SJSA1 (cell line): ENCODE data around the gene CTNNA1. TPM values are rescaled to one million over a fixed set of nuclear protein-coding genes. Genes with fewer than 3 reads are reported as not detected.
"Not testable (repeated sequence)": the region's sequence is repeated elsewhere in the genome, so short reads cannot be mapped to it uniquely, and the experiment has no call there.

Experiments used
- DNase-seq, 2 experiments: peaks; one replicate each; pipeline ENCODE4 v3.0.0-alpha.2; 2015 to 2020; ENCODE audit warnings: low spot score in 2 of 2, low read depth in 1 of 2
- H3K27ac ChIP-seq: fragments of 250-450 bp; sonication (Bioruptor Pico); 2 replicates; pipeline ENCODE4 v1.5.1; 2020; ENCODE audit warnings: mild to moderate bottlenecking, moderate library complexity
- H3K27me3 ChIP-seq: fragments of 250-450 bp; sonication (Bioruptor Pico); replicated peaks from 2 replicates; pipeline ENCODE4 v1.5.1; 2020; ENCODE audit warnings: mild to moderate bottlenecking, moderate library complexity
- H3K36me3 ChIP-seq: fragments of 250-450 bp; sonication (Bioruptor Pico); 2 replicates; pipeline ENCODE4 v1.5.1; 2020; ENCODE audit warnings: mild to moderate bottlenecking
- H3K4me1 ChIP-seq: fragments of 250-450 bp; sonication (Bioruptor Pico); replicated peaks from 2 replicates; pipeline ENCODE4 v1.6.1; 2021; ENCODE audit warnings: mild to moderate bottlenecking
- H3K4me3 ChIP-seq: fragments of 250-450 bp; sonication (Bioruptor Pico); 2 replicates; pipeline ENCODE4 v1.5.1; 2020; ENCODE audit warnings: mild to moderate bottlenecking
- H3K9me3 ChIP-seq: fragments of 250-450 bp; sonication (Bioruptor Pico); replicated peaks from 2 replicates; pipeline ENCODE4 v1.5.1; 2020; ENCODE audit warnings: mild to moderate bottlenecking
- total RNA-seq: library from RNA; depleted of rRNA; stranded (reverse); fragments of >200 nt; shearing (Covaris generic); gene quantifications from 2 replicates; pipeline ENCODE4 v1.2.3, GENCODE V29; 2014

Gene CTNNA1
- total RNA-seq, 1 experiment from 2014 or later: 606 TPM

DNA sequence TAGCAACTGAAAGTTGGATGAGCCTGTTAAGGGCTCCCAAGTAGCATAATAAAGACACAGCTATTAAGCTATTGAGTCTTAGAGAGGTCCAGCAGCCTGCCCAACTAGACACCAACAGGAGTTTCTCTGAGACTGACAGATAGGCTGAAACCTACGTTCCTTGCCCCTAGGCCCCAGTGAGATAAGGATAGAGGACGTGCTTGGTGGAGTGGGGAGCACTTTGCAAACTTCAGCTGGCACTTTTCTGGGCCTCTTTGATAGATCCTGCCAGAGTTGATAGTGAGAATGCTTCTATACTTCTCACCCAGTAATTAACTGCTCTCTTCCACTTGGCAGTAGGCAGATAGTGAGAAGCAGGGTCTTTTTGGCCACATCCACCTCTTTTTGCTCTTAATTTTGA is 20.8 kb upstream of the CTNNA1 start:
- DNase-seq: no peak
- no peaks in the 10 kb centered on the region for H3K36me3 ChIP-seq
- H3K4me3 ChIP-seq: no peak overlapping the region
- no peaks in the 10 kb centered on the region for H3K4me1 ChIP-seq
- no peak overlapping the region for H3K27ac ChIP-seq
- no peaks in the 10 kb centered on the region for H3K9me3 ChIP-seq
- H3K27me3 ChIP-seq: no peaks in the 10 kb centered on the region

GRCh38 chr5:138732933-138733332 is 20.3 kb upstream of the CTNNA1 start:
- H3K4me1 ChIP-seq: no peaks in the 10 kb centered on the region
- H3K27ac ChIP-seq: no peak overlapping the region
- H3K9me3 ChIP-seq: no peaks in the 10 kb centered on the region
- no peak overlapping the region for H3K4me3 ChIP-seq
- DNase-seq: no peak
- no peaks in the 10 kb centered on the region for H3K27me3 ChIP-seq
- no peaks in the 10 kb centered on the region for H3K36me3 ChIP-seq

DNA sequence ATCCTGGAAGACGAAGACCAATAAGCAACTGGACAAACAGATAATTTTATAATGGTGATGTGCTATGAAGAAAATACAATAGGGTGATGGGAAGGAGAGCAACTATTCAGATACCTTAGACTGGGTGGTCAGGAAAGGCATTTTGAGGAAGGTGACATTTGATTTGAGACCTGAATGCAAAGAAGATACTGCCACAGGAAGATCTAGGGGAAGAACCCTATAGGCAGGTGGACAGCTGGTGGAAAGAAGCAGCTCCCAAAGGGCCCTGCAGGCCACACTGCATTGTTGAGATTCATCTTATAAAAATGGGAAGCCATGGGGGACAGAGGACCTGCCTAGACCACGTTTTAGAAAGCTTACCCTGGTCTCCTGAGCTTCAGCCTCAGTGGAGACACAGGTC is 19.7 kb upstream of the CTNNA1 start:
- no peaks in the 10 kb centered on the region for H3K4me1 ChIP-seq
- no peak overlapping the region for H3K27ac ChIP-seq
- H3K27me3 ChIP-seq: no peaks in the 10 kb centered on the region
- no peak for DNase-seq
- H3K36me3 ChIP-seq: no peaks in the 10 kb centered on the region
- no peak overlapping the region for H3K4me3 ChIP-seq
- no peaks in the 10 kb centered on the region for H3K9me3 ChIP-seq

- Histone ChIP-seq H3K4me3 (no peak overlapping the region), H3K27me3 (no peaks in the 10 kb centered on the region), H3K9me3 (no peaks in the 10 kb centered on the region), H3K27ac (no peak overlapping the region), H3K4me1 (no peaks in the 10 kb centered on the region), H3K36me3 (no peaks in the 10 kb centered on the region)
- DNase-seq: no peak
These were observed 16.9 kb upstream of the CTNNA1 start for GRCh38 chr5:138736293-138736692.

DNA sequence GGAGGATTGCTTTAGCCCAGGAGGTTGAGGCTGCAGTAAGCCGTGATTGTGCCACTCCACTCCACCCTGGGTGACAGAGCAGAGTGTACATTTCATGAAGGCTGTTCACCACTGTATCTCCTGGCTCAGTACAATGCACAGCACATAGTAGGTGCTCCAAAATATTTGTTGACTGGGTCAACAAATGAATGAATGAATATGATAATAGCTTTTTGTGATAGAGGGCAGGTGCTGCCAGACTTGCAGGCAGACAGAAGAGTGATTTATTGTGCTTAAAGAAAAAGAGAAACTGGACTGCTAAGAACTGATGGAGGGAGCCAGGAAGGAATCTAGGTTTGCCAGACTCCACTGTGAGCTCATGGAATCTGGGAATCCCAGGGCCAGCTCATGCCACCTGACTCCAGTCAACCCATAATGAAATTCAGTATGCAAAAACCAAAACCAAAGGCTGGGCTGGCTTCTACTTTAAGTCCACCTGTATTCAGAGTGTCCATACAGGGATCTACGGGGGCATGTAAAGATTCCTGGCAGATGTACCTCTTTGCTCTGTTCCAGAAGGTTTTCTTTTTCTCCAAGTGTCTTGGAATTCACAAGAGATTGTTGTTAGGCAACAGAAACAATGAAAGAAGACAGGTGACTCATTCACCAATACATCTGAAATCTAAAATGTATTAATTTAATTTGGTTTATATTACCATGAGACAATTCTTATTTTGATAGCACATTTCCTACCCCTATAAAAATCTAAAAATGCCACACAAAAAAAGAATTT is 15.5 kb upstream of the CTNNA1 start:
- Histone ChIP-seq H3K9me3 (no peaks in the 10 kb centered on the region), H3K27ac (no peak overlapping the region), H3K4me1 (peaks cover 9% of the 10 kb centered on the region), H3K36me3 (no peaks in the 10 kb centered on the region), H3K27me3 (no peaks in the 10 kb centered on the region), H3K4me3 (no peak overlapping the region)
- DNase-seq: no peak

DNA sequence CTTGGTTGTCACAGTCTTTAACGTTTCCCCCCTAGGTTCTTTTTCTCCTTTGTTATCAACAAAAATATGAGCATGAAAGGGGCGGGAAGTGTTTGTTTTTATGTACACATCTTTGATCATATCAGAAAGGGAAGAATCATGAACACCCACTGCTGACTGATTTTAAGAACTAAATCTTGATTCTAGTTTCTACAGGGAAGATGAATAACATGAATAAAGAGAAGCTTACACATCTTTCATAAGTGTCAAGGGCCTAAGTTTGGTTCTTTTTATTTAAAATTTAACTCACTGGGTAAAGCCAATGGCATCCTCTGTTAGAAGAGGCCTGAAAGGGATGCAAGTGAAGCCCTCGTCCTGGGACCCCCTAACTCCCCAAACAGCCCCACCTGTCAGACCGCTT is 14.8 kb upstream of the CTNNA1 start:
- peaks cover 13% of the 10 kb centered on the region for H3K4me1 ChIP-seq
- H3K27ac ChIP-seq: no peak overlapping the region
- H3K9me3 ChIP-seq: no peaks in the 10 kb centered on the region
- no peak for DNase-seq
- no peaks in the 10 kb centered on the region for H3K27me3 ChIP-seq
- H3K4me3 ChIP-seq: no peak overlapping the region
- no peaks in the 10 kb centered on the region for H3K36me3 ChIP-seq

DNA sequence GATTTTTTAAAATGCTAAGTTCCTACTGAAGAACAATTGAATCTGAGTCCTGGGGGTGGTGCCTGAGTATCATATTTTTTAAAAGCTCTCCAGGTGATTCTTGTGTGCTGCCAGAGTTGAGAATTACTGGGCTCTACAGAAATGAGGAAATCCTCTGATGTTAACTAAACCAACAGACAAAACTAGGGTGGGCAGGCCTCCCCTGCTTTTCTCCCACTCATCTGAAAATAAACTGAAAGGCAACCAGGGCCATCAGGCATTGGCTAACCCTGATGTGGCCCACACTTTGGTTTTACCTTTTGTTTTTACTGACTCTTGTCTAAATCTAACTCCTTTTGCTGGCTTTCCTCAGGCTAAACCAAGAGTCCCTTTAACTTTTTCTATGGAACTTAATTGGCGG is 13.3 kb upstream of the CTNNA1 start:
- peaks cover 14% of the 10 kb centered on the region for H3K4me1 ChIP-seq
- no peak overlapping the region for H3K4me3 ChIP-seq
- no peaks in the 10 kb centered on the region for H3K9me3 ChIP-seq
- no peaks in the 10 kb centered on the region for H3K27me3 ChIP-seq
- H3K36me3 ChIP-seq: no peaks in the 10 kb centered on the region
- no peak overlapping the region for H3K27ac ChIP-seq
- DNase-seq: no peak

DNA sequence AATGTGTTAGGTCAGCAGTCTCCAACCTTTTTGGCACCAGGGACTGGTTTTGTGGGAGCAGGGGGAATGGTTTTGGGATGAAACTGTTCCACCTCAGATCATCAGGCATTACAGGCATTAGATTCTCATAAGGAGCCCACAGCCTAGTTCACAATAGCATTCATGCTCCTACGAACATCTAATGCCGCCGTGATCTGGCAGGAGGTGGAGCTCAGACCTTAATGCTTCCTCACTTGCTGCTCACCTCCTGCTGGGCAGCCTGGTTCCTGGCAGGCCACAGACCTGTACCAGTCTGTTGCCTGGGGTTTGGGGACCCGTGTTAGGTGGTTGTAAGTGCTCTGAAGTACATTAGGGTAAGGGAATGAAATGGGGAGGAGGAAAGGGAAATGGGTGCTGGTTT is 9.7 kb upstream of the CTNNA1 start:
- Histone ChIP-seq H3K4me3 (no peak overlapping the region), H3K27me3 (no peaks in the 10 kb centered on the region), H3K27ac (no peak overlapping the region), H3K36me3 (no peaks in the 10 kb centered on the region), H3K9me3 (no peaks in the 10 kb centered on the region), H3K4me1 (peaks cover 14% of the 10 kb centered on the region)
- DNase-seq: no peak

- Histone ChIP-seq H3K9me3 (no peaks in the 10 kb centered on the region), H3K27me3 (no peaks in the 10 kb centered on the region), H3K36me3 (no peaks in the 10 kb centered on the region), H3K4me3 (no peak overlapping the region), H3K27ac (no peak overlapping the region), H3K4me1 (peaks cover 14% of the 10 kb centered on the region)
- DNase-seq: no peak
These were observed 8.0 kb upstream of the CTNNA1 start for GRCh38 chr5:138745268-138745667.

- H3K27me3 ChIP-seq: no peaks in the 10 kb centered on the region
- peaks cover 4% of the 10 kb centered on the region for H3K36me3 ChIP-seq
- peaks cover 6% of the 10 kb centered on the region for H3K4me1 ChIP-seq
- H3K9me3 ChIP-seq: no peaks in the 10 kb centered on the region
- DNase-seq: no peak
- no peak overlapping the region for H3K27ac ChIP-seq
- no peak overlapping the region for H3K4me3 ChIP-seq
These were observed 4.6 kb upstream of the CTNNA1 start for GRCh38 chr5:138748630-138749081.

GRCh38 chr5:138751344-138751743 is 1.9 kb upstream of the CTNNA1 start:
- H3K4me1 ChIP-seq: peaks cover 17% of the 10 kb centered on the region
- H3K9me3 ChIP-seq, H3K4me3 ChIP-seq, H3K27ac ChIP-seq, H3K27me3 ChIP-seq, DNase-seq: not testable (repeated sequence)
- peaks cover 22% of the 10 kb centered on the region for H3K36me3 ChIP-seq

GRCh38 chr5:138752341-138752950 is 779 bp upstream of the CTNNA1 start:
- peak overlapping the region; percentile 97 for H3K4me3 ChIP-seq
- no peaks in the 10 kb centered on the region for H3K9me3 ChIP-seq
- peaks cover 33% of the 10 kb centered on the region for H3K36me3 ChIP-seq
- H3K27me3 ChIP-seq: no peaks in the 10 kb centered on the region
- H3K4me1 ChIP-seq: peaks cover 17% of the 10 kb centered on the region
- H3K27ac ChIP-seq: peak overlapping the region; percentile 98
- DNase-seq: peak in 1 of 2 experiments; percentile 27

DNA sequence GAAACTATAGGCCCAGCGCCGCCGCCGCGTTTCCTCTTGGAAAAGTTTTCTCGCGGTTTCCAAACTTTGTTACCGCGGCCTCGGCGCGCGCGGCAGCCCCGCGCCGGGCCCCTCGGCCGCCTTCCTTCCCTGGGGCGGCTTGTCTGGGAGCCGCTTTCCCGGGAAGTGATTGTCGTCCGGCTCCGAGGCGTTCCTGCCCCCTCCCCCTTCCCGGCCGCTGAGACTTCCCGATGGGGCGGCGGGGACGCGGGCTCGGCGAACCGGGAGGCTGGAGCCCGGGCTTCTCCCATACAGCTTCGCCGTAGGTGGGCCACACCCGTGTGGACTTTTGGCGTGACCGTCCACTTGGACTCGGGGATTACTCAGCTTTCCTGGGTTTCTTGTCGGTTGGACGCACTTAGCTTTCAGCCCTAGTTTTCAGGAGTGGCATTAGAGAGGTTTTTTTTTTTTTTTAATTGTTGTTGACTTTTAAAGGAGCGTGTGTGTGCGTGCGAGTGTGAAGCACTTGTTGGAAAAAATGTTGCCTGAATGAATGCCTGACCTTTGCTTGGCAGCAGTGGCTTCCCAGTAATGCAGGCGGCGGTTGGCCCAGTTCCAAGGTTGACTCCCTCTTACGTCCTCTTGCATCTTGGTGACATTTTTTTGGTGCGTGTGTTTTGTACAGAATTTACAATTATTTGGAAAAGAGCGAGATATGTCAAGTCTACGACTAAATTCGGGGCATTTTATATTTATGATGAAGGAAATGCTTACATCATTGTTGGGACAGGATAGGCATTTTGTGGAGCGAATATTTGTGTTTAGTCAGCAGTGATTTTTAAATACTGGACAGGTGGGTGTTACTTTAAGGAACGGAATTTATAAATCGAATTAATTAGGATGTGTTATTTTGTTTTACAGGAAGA is 821 bp downstream of the CTNNA1 start:
- H3K4me3 ChIP-seq: peak overlapping the region; percentile 97
- H3K4me1 ChIP-seq: peaks cover 17% of the 10 kb centered on the region
- no peaks in the 10 kb centered on the region for H3K27me3 ChIP-seq
- H3K36me3 ChIP-seq: peaks cover 46% of the 10 kb centered on the region
- peak overlapping the region; percentile 98 for H3K27ac ChIP-seq
- DNase-seq: peak; percentile 96 to 98
- H3K9me3 ChIP-seq: no peaks in the 10 kb centered on the region

DNA sequence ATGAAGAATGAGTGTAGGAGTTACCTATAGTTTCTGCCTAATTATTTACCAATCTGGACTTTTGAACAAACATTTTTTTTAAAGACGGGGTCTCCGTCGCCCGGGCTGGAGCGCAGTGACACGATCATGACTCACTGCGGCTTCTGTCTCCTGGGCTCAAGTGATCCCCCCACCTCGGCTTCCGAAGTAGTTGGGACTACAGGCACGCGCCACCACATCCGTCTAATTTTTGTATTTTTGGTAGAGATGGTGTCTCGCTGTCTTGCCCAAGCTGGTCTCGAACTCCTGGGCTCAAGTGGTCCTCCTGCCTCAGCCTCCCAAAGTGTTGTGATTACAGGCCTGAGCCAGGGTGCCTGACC is 1.5 kb downstream of the CTNNA1 start:
- Histone ChIP-seq H3K4me3 (peak overlapping the region; percentile 97), H3K36me3 (peaks cover 53% of the 10 kb centered on the region), H3K9me3 (no peaks in the 10 kb centered on the region), H3K27me3 (no peaks in the 10 kb centered on the region), H3K27ac (peak overlapping the region; percentile 98), H3K4me1 (peaks cover 20% of the 10 kb centered on the region)
- peak in 1 of 2 experiments; percentile 91 for DNase-seq
